NCI-H1417 (cell line): ENCODE results near the gene JKAMP.

ENCODE experiments used
- DNase-seq, 3 experiments: peaks; one replicate each; lab custom pipeline; 2025; lab: John Stamatoyannopoulos, UW

The JKAMP gene

GRCh38 chr14:59481407-59481806, 2.9 kb upstream of the JKAMP start:
- no peak for DNase-seq

DNA sequence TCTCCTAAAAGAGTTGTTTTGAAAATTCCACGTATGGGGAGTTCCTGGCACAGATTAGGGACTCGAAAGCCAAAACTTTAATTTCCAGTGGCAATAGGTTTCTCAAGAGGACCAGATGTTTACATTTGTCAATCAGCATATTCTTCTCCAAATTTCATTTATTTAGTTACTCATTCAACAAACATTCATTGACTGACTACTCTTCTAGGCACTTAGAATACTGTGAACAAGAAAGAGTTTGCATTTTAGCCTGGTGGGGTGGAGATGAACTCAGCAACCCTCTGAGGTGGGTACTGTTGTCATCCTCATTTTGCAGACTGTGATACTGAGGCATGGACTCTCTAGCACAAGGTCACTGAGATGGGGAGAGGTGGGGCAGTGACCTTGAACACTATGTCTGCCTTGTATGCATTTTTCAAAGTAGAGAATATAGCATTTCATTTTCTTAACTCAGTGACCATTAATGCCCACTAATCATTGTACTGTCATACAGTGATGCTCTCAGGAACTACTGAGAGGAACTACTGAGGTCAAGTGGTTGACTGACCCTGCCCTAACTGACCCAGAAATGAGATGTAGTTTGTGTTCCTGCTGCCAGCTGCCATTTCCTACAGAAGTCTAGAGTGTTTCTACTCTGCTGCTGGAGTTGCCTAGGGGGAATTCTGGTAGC, 2.3 kb upstream of the JKAMP start:
- DNase-seq, result no peak

- DNase-seq, result peak in 2 of 3 experiments; percentile 19 to 42
These were observed 1.6 kb upstream of the JKAMP start for GRCh38 chr14:59482541-59483331.

- DNase-seq, result peak in 1 of 3 experiments; percentile 53
These were observed 954 bp upstream of the JKAMP start for GRCh38 chr14:59483363-59483762.

DNA sequence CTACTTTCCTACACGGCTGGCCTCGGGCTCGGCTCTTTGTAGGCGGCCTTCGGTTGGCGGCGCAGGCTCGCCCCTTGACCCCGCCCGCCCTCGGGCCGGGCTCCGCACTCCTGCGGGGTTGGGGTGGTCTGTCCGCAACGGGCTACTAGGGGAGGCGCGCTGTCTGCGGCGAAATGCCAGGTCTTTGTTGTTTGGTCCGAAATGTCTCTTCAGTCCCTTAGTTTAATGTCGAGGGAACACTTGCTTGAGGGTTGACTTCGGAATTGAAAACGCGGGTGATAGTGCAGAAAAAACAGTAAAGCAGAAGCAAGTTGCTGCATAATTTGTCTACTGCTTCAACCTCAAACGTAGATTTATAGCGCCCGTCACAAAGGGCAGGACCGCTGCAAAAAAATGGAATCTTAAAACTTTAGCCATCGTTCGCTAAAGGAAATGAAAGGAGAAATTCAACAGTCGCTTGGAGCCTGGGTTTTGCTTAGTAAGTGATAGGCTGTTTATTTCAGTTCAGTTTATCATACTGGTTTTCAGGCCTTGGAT, 390 bp downstream of the JKAMP start:
- DNase-seq, result peak in 1 of 3 experiments; percentile 53

DNA sequence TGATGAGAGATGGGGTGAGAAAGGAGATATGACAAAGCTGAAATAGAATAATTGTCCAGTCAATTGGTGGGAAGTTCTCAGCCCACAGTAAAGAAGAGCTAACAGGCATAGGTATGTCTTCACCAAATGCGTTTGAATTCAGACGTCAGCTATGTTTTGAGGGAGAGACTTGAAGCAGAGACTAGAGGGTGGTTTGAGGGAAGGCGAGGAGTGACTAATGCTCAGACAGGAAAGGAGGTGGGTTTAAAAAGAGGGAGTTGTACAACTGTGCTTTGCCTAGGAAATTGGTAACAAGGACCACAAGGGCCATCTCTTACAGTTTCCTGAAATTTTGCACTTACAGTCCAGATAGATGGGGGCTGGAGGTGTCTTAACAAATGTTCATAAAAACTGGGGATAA, 6.4 kb downstream of the JKAMP start:
- DNase-seq, result no peak

GRCh38 chr14:59492384-59492783, 8.1 kb downstream of the JKAMP start:
- DNase-seq, result no peak

DNA sequence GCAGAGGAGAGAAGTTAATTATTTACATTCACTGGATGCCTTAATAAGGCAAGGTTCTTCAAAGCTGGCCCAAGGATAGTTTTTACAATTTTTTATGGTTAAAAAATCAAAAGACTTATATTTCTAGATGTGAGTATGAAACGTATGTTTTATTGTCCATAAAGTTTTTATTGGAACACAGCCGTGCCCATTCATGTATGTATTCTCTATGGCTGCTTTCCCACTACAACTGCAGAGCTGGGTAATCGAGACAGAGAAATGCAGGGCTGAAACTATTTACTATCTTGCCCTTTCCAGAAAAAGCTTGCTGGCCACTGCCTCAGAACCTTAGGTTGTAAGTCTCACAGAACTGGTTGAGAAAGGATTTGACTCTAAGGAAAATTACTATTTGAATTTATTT, 16.4 kb downstream of the JKAMP start:
- DNase-seq, result no peak

GRCh38 chr14:59503256-59503655, 18.9 kb downstream of the JKAMP start:
- no peak for DNase-seq

GRCh38 chr14:59507063-59507751, 22.9 kb downstream of the JKAMP start:
- peak; percentile 7 to 81 (median 45) for DNase-seq

GRCh38 chr14:59507752-59508103, 23.4 kb downstream of the JKAMP start:
- no peak for DNase-seq

GRCh38 chr14:59509101-59509500, 24.8 kb downstream of the JKAMP start:
- DNase-seq, result no peak

- no peak for DNase-seq
These were observed 25.7 kb downstream of the JKAMP start for GRCh38 chr14:59510001-59510400.

- no peak for DNase-seq
These were observed 26.6 kb downstream of the JKAMP start for GRCh38 chr14:59510966-59511365.

- peak; percentile 17 to 22 (median 19) for DNase-seq
These were observed 27.7 kb downstream of the JKAMP start for GRCh38 chr14:59511916-59512575.

DNA sequence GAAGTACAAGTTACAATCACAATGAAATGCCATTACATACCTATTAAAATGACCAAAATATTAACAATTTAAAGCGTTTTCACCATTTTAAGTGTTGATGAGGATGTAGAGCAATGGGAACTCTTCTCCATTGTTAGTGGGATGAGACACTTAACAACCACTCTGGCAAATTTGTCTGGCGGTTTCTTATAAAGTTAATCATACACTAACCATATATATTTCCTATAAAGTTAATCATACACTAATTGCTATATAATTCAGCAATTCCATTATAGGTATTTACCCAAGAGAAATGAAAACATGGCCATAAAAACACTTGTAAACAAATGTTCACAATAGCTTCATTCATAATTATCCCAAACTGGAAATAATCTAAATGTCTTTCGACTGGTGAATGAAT, 35.9 kb downstream of the JKAMP start:
- DNase-seq, result no peak

GRCh38 chr14:59529189-59529588, 44.9 kb downstream of the JKAMP start:
- no peak for DNase-seq

DNA sequence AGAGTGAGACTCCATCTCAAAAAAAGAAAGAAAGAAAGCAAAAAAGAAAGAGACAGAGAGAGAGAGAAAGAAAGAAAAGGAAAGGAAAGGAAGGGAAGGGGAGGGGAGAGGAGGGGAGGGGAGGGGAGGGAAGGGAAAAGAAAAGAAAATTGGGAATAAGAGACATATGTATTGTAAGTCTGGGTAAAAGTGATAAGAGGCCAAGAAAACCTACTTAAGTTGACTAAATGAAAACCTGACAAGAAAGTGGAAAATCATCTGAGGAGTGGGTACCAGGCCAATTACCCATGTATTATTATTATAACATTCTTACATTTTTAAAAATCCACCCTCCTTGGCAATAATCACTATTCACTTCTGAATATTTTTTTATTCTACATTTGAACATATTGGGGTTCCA, 46.0 kb downstream of the JKAMP start:
- no peak for DNase-seq

DNA sequence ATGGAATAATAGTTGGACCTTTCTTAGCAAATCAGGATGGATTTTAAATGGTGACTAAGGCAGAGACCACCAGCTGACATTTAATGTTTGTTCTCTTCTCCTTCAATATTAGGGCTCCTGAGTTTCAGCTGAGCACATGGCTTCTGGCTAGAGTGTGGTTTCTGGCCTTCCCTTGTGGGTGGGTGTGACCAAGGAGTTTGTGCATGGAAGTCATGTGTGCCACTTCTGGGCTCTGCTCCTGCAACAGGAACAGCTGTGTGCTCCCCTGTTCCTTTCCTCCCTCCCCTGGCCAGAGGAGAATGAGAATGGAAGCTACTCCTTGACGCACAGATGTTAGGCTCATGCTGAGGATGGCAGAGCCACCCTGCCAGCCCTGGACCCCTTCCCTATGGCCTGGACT, 48.1 kb downstream of the JKAMP start:
- DNase-seq, result no peak

DNA sequence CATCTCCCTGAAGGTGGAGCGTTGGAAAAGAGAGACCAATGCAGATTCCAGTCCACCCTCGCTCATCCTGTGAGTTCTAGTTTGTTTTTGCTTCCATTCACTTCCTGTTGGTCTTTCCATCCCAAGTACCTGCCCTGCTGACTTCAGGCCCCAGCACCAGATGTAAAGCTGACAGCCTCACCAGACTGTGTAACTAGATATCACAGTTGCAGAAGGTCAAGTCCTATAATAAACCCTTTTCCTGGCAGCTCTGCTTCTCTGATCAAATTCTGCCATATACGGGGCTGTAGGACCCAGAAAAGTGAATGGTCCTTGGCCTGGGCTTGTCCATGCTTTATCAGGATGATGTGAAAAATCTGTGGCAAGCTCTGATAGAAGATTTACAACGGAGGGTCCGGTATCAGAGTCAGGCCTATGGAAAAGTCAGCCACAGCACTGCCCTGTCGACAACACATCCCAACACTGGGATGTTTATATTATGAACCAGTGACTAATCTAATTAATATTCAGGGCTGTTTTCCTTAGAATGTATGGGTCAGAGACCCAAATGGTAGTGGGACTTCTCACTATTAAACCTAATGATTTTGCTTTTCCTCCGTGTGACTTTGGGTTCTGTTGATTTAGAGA, 50.2 kb downstream of the JKAMP start:
- no peak for DNase-seq

- no peak for DNase-seq
These were observed 53.2 kb downstream of the JKAMP start for GRCh38 chr14:59537476-59537875.

- DNase-seq, result no peak
These were observed 54.6 kb downstream of the JKAMP start for GRCh38 chr14:59538936-59539335.
